Effector memory CD4-positive, alpha-beta T cell (primary cell): ENCODE measurements around the gene RALGPS1.

ENCODE experiments used
- DNase-seq, 3 donors: peaks; one replicate each; pipeline ENCODE4 v3.0.0-alpha.2; 2020
- H3K27ac ChIP-seq: 2 replicates; pipeline ENCODE4 v1.7.0; 2013; ENCODE audit warnings: mild to moderate bottlenecking, low read length, moderate library complexity; ENCODE audit not compliant: insufficient read depth, poor library complexity, severe bottlenecking
- H3K27me3 ChIP-seq: replicated peaks from 2 replicates; pipeline ENCODE4 v1.7.0; 2013; ENCODE audit warnings: mild to moderate bottlenecking, low read length; ENCODE audit not compliant: insufficient read depth, control insufficient read depth, poor library complexity, severe bottlenecking
- H3K36me3 ChIP-seq: 2 replicates; pipeline ENCODE4 v1.7.0; 2013; ENCODE audit warnings: mild to moderate bottlenecking, low read length, moderate library complexity; ENCODE audit not compliant: control insufficient read depth, insufficient read depth
- H3K4me1 ChIP-seq: 2 replicates; pipeline ENCODE4 v1.7.0; 2013; ENCODE audit warnings: low read length, mild to moderate bottlenecking; ENCODE audit not compliant: control insufficient read depth, insufficient read depth, poor library complexity, severe bottlenecking
- H3K4me3 ChIP-seq: 2 replicates; pipeline ENCODE4 v1.7.0; 2013; ENCODE audit warnings: low read length, low read depth, mild to moderate bottlenecking; ENCODE audit not compliant: insufficient read depth, poor library complexity, severe bottlenecking
- H3K9me3 ChIP-seq: 2 replicates; pipeline ENCODE4 v1.7.0; 2013; ENCODE audit warnings: mild to moderate bottlenecking, low read length, moderate library complexity; ENCODE audit not compliant: control insufficient read depth

Gene RALGPS1

DNA sequence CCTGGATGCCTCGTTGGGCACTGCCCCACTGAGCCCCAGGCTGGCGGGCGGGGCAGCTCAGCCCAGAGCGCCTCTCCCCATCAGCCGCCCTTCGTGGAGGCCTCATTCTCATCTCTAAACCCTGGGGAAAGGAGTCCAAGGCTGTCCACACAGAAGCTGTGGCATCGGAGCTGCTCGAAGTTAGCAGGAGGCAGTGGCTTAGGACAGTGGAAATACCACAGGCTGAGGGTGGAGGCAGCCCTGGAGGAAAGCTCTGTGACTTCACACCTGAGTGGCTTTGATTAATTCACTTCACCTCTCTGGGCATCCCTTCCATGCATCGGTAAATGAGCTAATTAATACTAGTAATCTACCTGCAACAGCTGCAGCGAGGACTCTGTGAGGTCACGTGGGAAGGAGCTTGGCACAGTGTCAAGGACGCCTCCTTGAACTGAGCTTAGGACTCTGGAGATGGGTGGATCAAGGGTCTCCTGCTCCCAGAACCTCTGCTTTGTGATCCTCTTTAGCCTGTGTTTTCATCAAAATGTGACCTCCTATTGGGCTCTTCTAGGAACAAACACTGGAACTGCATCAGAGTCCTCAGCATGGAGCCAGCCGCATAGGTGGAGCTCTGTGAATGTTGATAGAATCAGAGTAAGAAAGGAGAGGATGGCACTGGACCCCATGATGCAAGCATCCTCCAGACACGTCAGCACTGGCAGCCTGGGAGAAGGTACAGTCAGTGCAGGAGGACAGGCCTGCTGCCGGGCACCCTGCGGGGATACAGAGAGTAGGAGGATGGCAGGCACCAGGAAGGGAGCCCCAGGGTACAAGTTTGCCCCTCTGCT lies 208.7 kb downstream of the RALGPS1 start:
- Histone ChIP-seq H3K27me3 (peaks cover 3% of the 10 kb centered on the region), H3K36me3 (no peaks in the 10 kb centered on the region), H3K9me3 (no peaks in the 10 kb centered on the region), H3K27ac (no peak overlapping the region), H3K4me3 (no peak overlapping the region), H3K4me1 (peaks cover 4% of the 10 kb centered on the region)
- no peak for DNase-seq

GRCh38 chr9:127124111-127124531 lies 209.5 kb downstream of the RALGPS1 start:
- Histone ChIP-seq H3K27ac (no peak overlapping the region), H3K36me3 (no peaks in the 10 kb centered on the region), H3K4me3 (no peak overlapping the region), H3K27me3 (peaks cover 3% of the 10 kb centered on the region), H3K4me1 (peaks cover 4% of the 10 kb centered on the region), H3K9me3 (no peaks in the 10 kb centered on the region)
- DNase-seq, result no peak

DNA sequence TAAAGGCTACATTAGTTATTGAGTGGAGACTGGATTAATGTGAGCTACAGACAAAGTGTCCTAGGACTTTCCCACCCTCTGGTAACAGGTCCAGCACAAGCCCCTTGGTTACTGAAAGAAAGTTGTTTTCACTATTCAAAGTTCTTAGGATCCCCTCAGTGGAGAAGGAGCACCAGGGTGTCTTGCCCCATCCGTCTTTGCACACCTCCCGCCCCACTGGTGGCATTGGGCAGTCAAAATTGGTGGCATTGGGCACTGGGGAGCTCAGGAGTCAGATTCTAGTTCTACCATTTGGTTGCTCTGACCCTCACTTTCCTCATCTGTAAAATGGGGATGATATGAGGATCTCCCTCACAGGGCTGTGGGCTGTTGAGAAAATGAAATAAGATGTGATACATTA lies 210.2 kb downstream of the RALGPS1 start:
- Histone ChIP-seq H3K27ac (no peak overlapping the region), H3K9me3 (no peaks in the 10 kb centered on the region), H3K4me1 (peaks cover 4% of the 10 kb centered on the region), H3K36me3 (no peaks in the 10 kb centered on the region), H3K4me3 (no peak overlapping the region), H3K27me3 (peaks cover 3% of the 10 kb centered on the region)
- no peak for DNase-seq

DNA sequence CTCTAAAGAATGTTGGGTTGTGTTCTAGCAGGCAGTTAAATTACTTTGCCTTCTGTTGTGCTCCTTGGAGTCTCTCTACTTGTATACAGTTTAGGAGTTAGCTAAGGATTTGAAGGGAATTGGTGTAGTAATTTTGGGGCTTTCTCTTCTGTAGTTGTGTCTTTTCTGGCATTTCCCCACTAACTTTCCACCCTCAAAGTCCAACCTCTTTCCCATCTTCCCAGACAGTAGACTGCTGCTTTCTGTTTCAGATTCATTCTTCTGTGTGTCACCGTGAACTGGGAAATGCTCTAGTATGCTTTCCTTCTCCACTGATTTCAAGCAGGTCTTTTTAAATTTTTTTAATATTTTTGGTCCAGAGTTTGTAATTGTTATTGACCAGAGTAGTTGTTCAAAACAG lies 212.4 kb downstream of the RALGPS1 start:
- no peak overlapping the region for H3K27ac ChIP-seq
- peaks cover 3% of the 10 kb centered on the region for H3K27me3 ChIP-seq
- no peak overlapping the region for H3K4me3 ChIP-seq
- no peaks in the 10 kb centered on the region for H3K36me3 ChIP-seq
- no peaks in the 10 kb centered on the region for H3K9me3 ChIP-seq
- no peak for DNase-seq
- peaks cover 4% of the 10 kb centered on the region for H3K4me1 ChIP-seq

DNA sequence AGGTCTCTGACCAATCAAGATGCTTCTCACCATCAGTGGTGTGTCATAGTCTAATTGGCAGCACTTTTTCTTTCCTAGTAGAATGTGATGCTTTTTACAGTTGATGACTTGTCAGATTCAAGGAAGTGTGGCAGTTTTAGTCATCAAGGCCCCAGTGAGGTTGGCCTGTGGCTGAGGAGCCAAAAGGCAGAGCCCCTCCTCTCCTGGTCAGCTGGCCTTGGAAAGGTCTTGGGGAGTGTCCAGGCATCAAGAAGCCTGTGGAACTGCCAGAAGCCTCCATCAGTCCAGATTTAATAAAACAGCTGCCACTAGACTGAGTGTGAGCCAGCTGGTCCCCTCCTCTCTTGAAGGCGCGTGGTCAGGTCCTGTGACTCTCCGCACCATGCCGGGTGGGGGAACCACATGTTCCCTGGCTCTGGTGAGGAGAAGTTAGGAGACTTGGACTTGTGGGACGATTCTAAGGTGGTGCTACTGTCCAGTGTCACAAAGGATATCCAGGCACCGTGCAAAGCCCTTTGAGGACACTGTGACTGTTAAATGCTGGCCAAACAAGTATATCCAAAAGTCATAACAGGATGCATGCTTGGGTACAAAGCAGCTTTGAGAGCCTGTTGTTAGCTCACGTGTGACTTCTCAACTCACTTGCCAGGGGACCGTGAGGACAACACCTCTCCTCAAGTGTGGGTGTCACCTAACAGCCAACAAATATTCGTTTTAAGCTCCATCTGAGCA lies 213.9 kb downstream of the RALGPS1 start:
- no peaks in the 10 kb centered on the region for H3K4me1 ChIP-seq
- no peak overlapping the region for H3K27ac ChIP-seq
- H3K9me3 ChIP-seq, result no peaks in the 10 kb centered on the region
- no peaks in the 10 kb centered on the region for H3K27me3 ChIP-seq
- H3K36me3 ChIP-seq, result no peaks in the 10 kb centered on the region
- no peak overlapping the region for H3K4me3 ChIP-seq
- DNase-seq, result no peak

- Histone ChIP-seq H3K27me3 (no peaks in the 10 kb centered on the region), H3K4me1 (no peaks in the 10 kb centered on the region)
Observed at GRCh38 chr9:127129073-127129717, 214.6 kb downstream of the RALGPS1 start.

DNA sequence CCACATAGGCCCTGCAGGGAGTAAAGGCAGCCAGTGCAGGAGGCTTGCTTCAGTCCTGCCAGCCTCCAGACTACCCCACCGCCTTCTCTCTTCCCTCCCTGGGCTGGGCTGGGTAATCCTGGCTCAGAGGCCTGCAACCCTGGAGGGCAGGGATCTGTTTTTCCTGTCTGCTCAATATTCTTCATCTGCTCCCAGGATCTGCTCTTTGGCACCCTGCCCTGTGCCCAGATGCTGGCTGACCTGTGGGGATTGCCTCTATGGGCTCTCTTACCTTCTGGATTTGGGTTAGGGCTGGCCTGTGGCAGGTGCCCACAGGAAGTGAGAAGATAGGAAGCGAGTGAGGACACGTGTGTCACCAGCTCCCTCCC lies 215.1 kb downstream of the RALGPS1 start:
- no peak for DNase-seq
- no peak overlapping the region for H3K4me3 ChIP-seq
- H3K27me3 ChIP-seq, result no peaks in the 10 kb centered on the region
- no peak overlapping the region for H3K27ac ChIP-seq
- no peaks in the 10 kb centered on the region for H3K36me3 ChIP-seq
- no peaks in the 10 kb centered on the region for H3K9me3 ChIP-seq
- H3K4me1 ChIP-seq, result no peaks in the 10 kb centered on the region

More at GRCh38 chr9:127129073-127129717, 214.6 kb downstream of the RALGPS1 start:
- H3K27ac ChIP-seq, result no peak overlapping the region
- H3K36me3 ChIP-seq, result no peaks in the 10 kb centered on the region
- no peak for DNase-seq
- no peaks in the 10 kb centered on the region for H3K9me3 ChIP-seq
- no peak overlapping the region for H3K4me3 ChIP-seq

- Histone ChIP-seq H3K27ac (no peak overlapping the region), H3K4me1 (no peaks in the 10 kb centered on the region)
Observed at GRCh38 chr9:127130235-127130634, 215.7 kb downstream of the RALGPS1 start.

GRCh38 chr9:127130661-127131538 lies 216.3 kb downstream of the RALGPS1 start:
- no peak overlapping the region for H3K4me3 ChIP-seq
- no peaks in the 10 kb centered on the region for H3K9me3 ChIP-seq
- no peaks in the 10 kb centered on the region for H3K4me1 ChIP-seq
- H3K36me3 ChIP-seq, result no peaks in the 10 kb centered on the region
- H3K27ac ChIP-seq, result no peak overlapping the region
- DNase-seq, result no peak
- H3K27me3 ChIP-seq, result no peaks in the 10 kb centered on the region

More at GRCh38 chr9:127130235-127130634, 215.7 kb downstream of the RALGPS1 start:
- Histone ChIP-seq H3K36me3 (no peaks in the 10 kb centered on the region), H3K9me3 (no peaks in the 10 kb centered on the region), H3K4me3 (no peak overlapping the region), H3K27me3 (no peaks in the 10 kb centered on the region)
- DNase-seq, result no peak
